GM12878 (cell line): ENCODE measurements around the gene IRF7. TPM values are rescaled to one million over a fixed set of nuclear protein-coding genes. Genes with fewer than 3 reads are reported as not detected.
A peak's percentile ranks its signal among the peaks of the same experiment; 100 is the strongest.

Experiments used
- ATAC-seq: fragments of 200-7000 bp; cut with Tn5 transposase; 3 replicates; pipeline ENCODE4 v1.9.1; 2020; ENCODE audit warnings: mild to moderate bottlenecking, moderate library complexity
- BruUV-seq: library from RNA; stranded (reverse); fragments of 400-500 nt; replicated peaks from 2 replicates; lab custom pipeline; 2021; lab: Mats Ljungman, UMichigan
- CTCF ChIA-PET: fragments of 300-600 bp; sonication (Branson Sonifier 250); formaldehyde crosslinking; extraction: SDS; loops from one replicate; lab custom pipeline; 2021; ENCODE audit warnings: inconsistent platforms; lab: Yijun Ruan, JAX
- POLR2A ChIA-PET: fragments of 350-600 bp; formaldehyde crosslinking; extraction: SDS; loops from one replicate; lab custom pipeline; 2021; ENCODE audit warnings: inconsistent platforms; lab: Charles Lee
- RAD21 ChIA-PET: fragments of 300-600 bp; sonication (Branson Sonifier 250); formaldehyde crosslinking; loops from one replicate; lab custom pipeline; 2023; ENCODE audit warnings: antibody characterized with exemption; ENCODE audit not compliant: unreplicated experiment; lab: Charles Lee
- SMC1A ChIA-PET: fragments of 300-600 bp; sonication (Branson Sonifier 250); formaldehyde crosslinking; loops from one replicate; lab custom pipeline; 2023; ENCODE audit not compliant: unreplicated experiment, uncharacterized antibody; lab: Charles Lee
- DNase-seq: peaks from one replicate; pipeline ENCODE4 v3.0.0-alpha.2; 2011; ENCODE audit warnings: low read depth, low spot score
- FAIRE-seq: peaks from 3 replicates; lab custom pipeline; 2011; peaks lifted over from hg19 to GRCh38; lab: Jason Lieb, UNC
- H2AFZ ChIP-seq: 2 replicates; pipeline ENCODE4 v1.6.0; 2011; ENCODE audit warnings: low read depth, low read length, control low read depth; ENCODE audit not compliant: control insufficient read depth
- H3K27ac ChIP-seq: 2 replicates; pipeline ENCODE4 v1.5.1; 2011; ENCODE audit warnings: control low read depth; ENCODE audit not compliant: control insufficient read depth, insufficient read depth
- H3K27me3 ChIP-seq, 2 experiments: replicated peaks in 1 of 2; 2 replicates each; pipeline versions ENCODE4 v1.6.0 to v1.6.1; 2011; ENCODE audit warnings: low read length in 1 of 2; ENCODE audit not compliant: control insufficient read depth in 2 of 2, insufficient read depth in 2 of 2
- H3K36me3 ChIP-seq, 2 experiments: 2 replicates each; pipeline ENCODE4 v1.5.1; 2011; ENCODE audit warnings: low read length in 1 of 2; ENCODE audit not compliant: control insufficient read depth in 2 of 2, insufficient read depth in 2 of 2
- H3K4me1 ChIP-seq: 2 replicates; pipeline ENCODE4 v1.6.1; 2011; ENCODE audit warnings: mild to moderate bottlenecking, low read length, moderate library complexity, mixed read lengths; ENCODE audit not compliant: control insufficient read depth, insufficient read depth
- H3K4me2 ChIP-seq: 2 replicates; pipeline ENCODE4 v1.6.0; 2011; ENCODE audit warnings: control low read depth; ENCODE audit not compliant: control insufficient read depth, insufficient read depth
- H3K4me3 ChIP-seq: fragments of 200-600 bp; sonication (generic); 2 replicates; pipeline ENCODE4 v1.5.1; 2016
- H3K79me2 ChIP-seq: 2 replicates; pipeline ENCODE4 v1.6.0; 2011; ENCODE audit warnings: low read length; ENCODE audit not compliant: control insufficient read depth, insufficient read depth
- H3K9ac ChIP-seq: 2 replicates; pipeline ENCODE4 v1.8.0; 2011; ENCODE audit warnings: low read length, control low read depth, mixed read lengths; ENCODE audit not compliant: control insufficient read depth, insufficient read depth
- H3K9me3 ChIP-seq: replicated peaks from 3 replicates; pipeline ENCODE4 v1.5.1; 2011; ENCODE audit warnings: mild to moderate bottlenecking, low read length; ENCODE audit not compliant: control insufficient read depth, insufficient read depth
- H4K20me1 ChIP-seq: 2 replicates; pipeline ENCODE4 v1.6.0; 2011; ENCODE audit not compliant: control insufficient read depth, insufficient read depth
- ATF7 ChIP-seq: fragments of 450-650 bp; IDR thresholded peaks from 2 replicates; pipeline ENCODE4 v1.6.1; 2016; ENCODE audit warnings: low read depth, mild to moderate bottlenecking
- EZH2 ChIP-seq: IDR thresholded peaks from 2 replicates; pipeline ENCODE4 v1.6.1; 2012; ENCODE audit warnings: low read depth, mild to moderate bottlenecking, control low read depth, inconsistent platforms, low read length, borderline replicate concordance; ENCODE audit not compliant: control insufficient read depth
- IKZF2 ChIP-seq, 2 experiments: fragments of 450-650 bp; IDR thresholded peaks; 2 replicates each; pipeline ENCODE4 v1.6.1; 2017; ENCODE audit warnings: mild to moderate bottlenecking in 2 of 2, moderate library complexity in 2 of 2
- JUND ChIP-seq: IDR thresholded peaks from 2 replicates; pipeline ENCODE4 v1.6.1; 2012; ENCODE audit warnings: low read depth, mild to moderate bottlenecking, low read length, improper control_type of control experiment, moderate library complexity
- POLR2AphosphoS2 ChIP-seq: IDR thresholded peaks from 2 replicates; pipeline ENCODE4 v1.6.1; 2011; ENCODE audit warnings: low read depth, mild to moderate bottlenecking, low read length, improper control_type of control experiment, moderate library complexity
- TBL1XR1 ChIP-seq: IDR thresholded peaks from 2 replicates; pipeline ENCODE4 v1.6.1; 2012; ENCODE audit warnings: low read depth, low read length, improper control_type of control experiment
- TCF12 ChIP-seq: IDR thresholded peaks from 2 replicates; pipeline ENCODE4 v1.6.1; 2011; ENCODE audit warnings: low read depth, mild to moderate bottlenecking, low read length
- WGBS: methylation state at CpG from one replicate; pipeline ENCODE4 v1.1.6; 2016; ENCODE audit warnings: low lambda C conversion rate; ENCODE audit not compliant: insufficient replicate concordance, insufficient coverage; ENCODE audit errors: missing lambda C conversion rate; 5-methylcytosine and 5-hydroxymethylcytosine counted together
- in situ Hi-C: fragments of 300-500 bp; cut with MboI; formaldehyde crosslinking; loops from 9 replicates; pipeline ENCODE4 v1.14.3; 2018; ENCODE audit warnings: mixed read lengths
- intact Hi-C: fragments of 100-400 bp; cut with micrococcal nuclease; formaldehyde crosslinking; loops from one replicate; pipeline ENCODE4 v1.14.2; 2022; ENCODE audit not compliant: unreplicated experiment
- polyA plus RNA-seq, 11 experiments: library from polyadenylated mRNA; depleted of rRNA in 4 of 11; unstranded in 6 of 11; stranded (reverse) in 5 of 11; fragments of >200 nt; fragmentation: Nextera tagmentation in 4 of 11; fragmentation: Illumina TruSeq in 1 of 11; extraction: Ambion mirVana in 4 of 11; extraction: Trizol in 1 of 11; gene quantifications; 1 replicate in 1 of 11; 2 replicates in 10 of 11; pipeline versions ENCODE4 v1.2.1 to v1.2.3, GENCODE V29; 2011 to 2016; ENCODE audit warnings: inconsistent platforms in 2 of 11, missing spikeins in 2 of 11, low read depth in 1 of 11
- total RNA-seq, 4 experiments: library from RNA; depleted of rRNA in 3 of 4; stranded (reverse); fragments of >200 nt in 3 of 4; fragmentation: Illumina TruSeq in 1 of 4; extraction: Trizol in 1 of 4; gene quantifications; 2 replicates each; pipeline versions ENCODE4 v1.2.1 to v1.2.3, GENCODE V29; 2013 to 2021

IRF7 gene
- total and polyA plus RNA-seq, 10 of the 15 experiments (the other 5 are each of a cell fraction or from before 2014, with no cell fraction given) = 4.4 to 141 (median 67.6) TPM

DNA sequence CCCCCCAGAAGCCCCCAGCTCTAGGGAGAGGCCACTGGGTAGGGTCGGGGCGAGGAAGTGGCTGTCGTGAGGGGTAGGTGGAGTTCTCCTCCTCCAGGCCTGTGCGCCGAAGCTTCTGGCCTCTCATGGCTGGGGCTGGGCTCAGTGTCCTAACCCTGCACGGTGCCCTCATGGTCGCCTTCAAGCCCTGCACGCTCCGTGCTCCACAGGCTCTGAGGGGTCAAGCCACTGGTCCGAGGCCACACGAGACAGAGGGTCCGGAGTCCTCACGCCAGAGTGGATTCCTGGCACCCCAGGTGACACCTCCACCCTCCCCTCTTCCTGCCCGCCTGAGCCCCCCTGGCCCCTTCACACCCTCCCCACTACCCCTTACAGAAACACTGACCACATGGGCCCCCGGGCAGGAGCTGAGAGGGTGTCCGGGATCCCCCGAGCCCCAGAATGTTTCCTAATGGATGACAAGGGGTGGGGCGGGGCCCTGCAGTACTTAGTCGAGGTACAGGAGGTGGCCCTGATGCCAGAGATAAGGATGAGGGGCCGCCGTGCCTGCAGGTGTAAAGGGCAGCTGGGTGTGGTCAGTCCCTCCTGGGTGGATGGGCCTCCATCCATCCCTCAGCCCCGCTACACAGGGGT is 10.0 kb upstream of the IRF7 start:
- ATAC-seq (no peak), DNase-seq (no peak), FAIRE-seq (no peak)
- POLR2A ChIA-PET = no interaction called here
- in situ Hi-C loops (no loop called here), intact Hi-C loops (no loop called here)
- no peaks in the 10 kb centered on the region for H3K36me3 ChIP-seq
- H3K4me3 ChIP-seq = no peak overlapping the region
- no peak overlapping the region for H3K4me2 ChIP-seq
- H3K9me3 ChIP-seq = no peaks in the 10 kb centered on the region
- H4K20me1 ChIP-seq = no peaks in the 10 kb centered on the region
- TF ChIP-seq ATF7 (no peak), IKZF2 (IDR thresholded peaks at IDR 0.05) (no peak), POLR2AphosphoS2 (no peak), EZH2 (no peak)
- H2AFZ ChIP-seq = no peak overlapping the region
- BruUV-seq = no TSS peak
- SMC1A ChIA-PET = no interaction called here
- 59% methylated on average over 20 of the region's 22 CpGs for WGBS
- CTCF ChIA-PET = interaction anchor here (1.1 kb wide), 1 partner anchor 100 kb away, joined by 3 read pairs; no protein-coding TSS in a partner anchor
- no peaks in the 10 kb centered on the region for H3K27me3 ChIP-seq
- H3K9ac ChIP-seq = no peak overlapping the region
- no peak overlapping the region for H3K27ac ChIP-seq
- H3K4me1 ChIP-seq = peaks cover 25% of the 10 kb centered on the region
- no peaks in the 10 kb centered on the region for H3K79me2 ChIP-seq
- RAD21 ChIA-PET = no interaction called here

DNA sequence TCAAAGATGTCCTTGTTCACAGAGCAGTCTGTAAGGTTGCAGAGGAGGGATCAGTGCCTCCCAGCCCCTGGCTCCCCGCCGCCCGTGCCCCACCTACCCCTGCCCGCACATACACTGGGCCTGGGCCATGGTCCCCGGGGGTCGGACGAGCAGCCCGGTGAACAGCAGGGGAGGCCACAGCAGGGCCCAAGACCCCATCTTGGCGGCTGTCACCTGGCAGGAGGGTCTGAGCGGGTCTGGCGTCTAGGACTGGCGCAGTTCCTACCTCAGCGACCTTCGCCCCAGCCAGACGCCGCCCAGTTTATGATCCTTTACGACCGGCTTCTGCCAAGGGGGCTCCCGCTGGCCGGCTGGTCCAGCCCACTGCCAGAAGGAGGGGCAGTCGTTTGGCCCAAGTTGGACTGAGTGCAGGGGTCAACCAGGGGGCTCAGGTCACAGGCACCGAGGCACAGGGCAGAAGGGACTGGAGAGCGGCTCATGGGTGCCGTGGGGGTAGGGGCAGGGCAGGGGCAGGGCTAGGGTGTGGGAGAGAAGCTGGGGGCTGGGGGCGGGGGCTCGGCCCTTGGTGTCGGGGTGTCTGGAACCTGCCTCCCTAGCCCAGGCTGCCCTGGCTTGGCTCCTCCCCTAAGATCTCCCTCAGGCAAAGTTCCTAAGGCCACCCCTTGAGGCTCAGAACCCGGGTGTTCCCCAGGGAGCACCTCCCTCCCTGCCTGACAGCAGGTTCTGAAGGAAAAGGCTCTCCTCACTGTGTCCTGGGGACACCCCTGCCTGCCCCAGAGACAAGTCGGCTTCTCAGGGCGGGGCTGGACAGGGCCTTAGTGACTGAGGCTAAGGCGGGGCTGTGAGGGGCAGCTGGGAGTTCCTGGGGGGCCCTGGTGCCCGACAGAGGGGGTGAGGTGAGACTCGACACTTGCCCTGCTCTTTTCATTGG is 9.2 kb upstream of the IRF7 start, which contains the start of gene CDHR5:
CDHR5 (minus strand) TSS at position 251 of the 931 bp plus-strand sequence; CDS start at position 198, 53 bp downstream.
- FAIRE-seq = no peak
- no peak for DNase-seq
- Histone ChIP-seq H3K27me3 (no peaks in the 10 kb centered on the region), H2AFZ (no peak within 1 kb of the TSS), H3K4me3 (no peak within 1 kb of the TSS), H3K9me3 (no peaks in the 10 kb centered on the region), H3K4me2 (no peak within 1 kb of the TSS), H3K36me3 (no peaks in the 10 kb centered on the region), H3K4me1 (peaks cover 18% of the 10 kb centered on the region)
- in situ Hi-C loops = no loop called here
- no TSS peak for BruUV-seq
- ChIA-PET CTCF (interaction anchor here (1.1 kb wide), 1 partner anchor 101 kb away, joined by 3 read pairs; no protein-coding TSS in a partner anchor), POLR2A (no interaction called here), SMC1A (no interaction called here)
- ATAC-seq = 0 out of 3 replicates have a peak, but pooled peaks have one; percentile 10
- TF ChIP-seq JUND = no peak
- TF ChIP-seq TBL1XR1 = no peak
- TF ChIP-seq TCF12 = no peak
- TF ChIP-seq, all 136 proteins: peak for 0
- Histone ChIP-seq H4K20me1 (no peaks in the 10 kb centered on the region), H3K79me2 (no peaks in the 10 kb centered on the region), H3K9ac (no peak within 1 kb of the TSS), H3K27ac (no peak within 1 kb of the TSS)
- 81% methylated on average over 30 of the region's 33 CpGs for WGBS
- intact Hi-C loops = no loop called here
- RAD21 ChIA-PET = no interaction called here
